Measurements from ENCODE around the gene TRAK1.

TRAK1 gene

DNA sequence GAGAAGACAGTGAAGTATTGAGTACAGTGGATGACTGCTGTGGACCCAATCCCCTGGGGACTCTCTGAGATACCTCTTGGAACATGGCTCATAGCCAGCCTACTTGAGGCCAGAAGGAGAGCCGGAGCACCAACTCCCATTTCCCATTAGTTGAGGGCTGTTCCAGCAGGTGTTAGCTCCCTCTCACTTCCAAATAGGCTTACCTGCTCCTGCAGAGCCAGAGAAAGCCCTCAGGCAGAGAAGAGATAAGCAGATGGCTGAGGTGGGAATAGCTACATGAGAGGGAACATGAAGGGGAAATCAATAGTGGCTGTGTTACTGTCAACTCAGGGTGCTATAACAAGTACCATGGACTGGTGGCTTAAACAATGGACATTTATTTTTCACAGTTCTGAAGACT lies 179.4 kb downstream of the TRAK1 start:
- H3K9ac ChIP-seq (ENCODE audit: low read length), result no peak overlapping the region
- no peaks in the 10 kb centered on the region for H4K20me1 ChIP-seq (ENCODE audit: insufficient read depth, low read length)
- no peak overlapping the region for H3K27ac ChIP-seq (ENCODE audit: low read length)
- no peak overlapping the region for H3K4me3 ChIP-seq (ENCODE audit: low read length)
- peaks cover 25% of the 10 kb centered on the region for H3K27me3 ChIP-seq (ENCODE audit: low read depth, low read length)
- no peaks in the 10 kb centered on the region for H3K79me2 ChIP-seq (ENCODE audit: low read length)
- no peak for TF ChIP-seq EZH2phosphoT487 (IDR thresholded peaks at IDR 0.05; ENCODE audit: low read depth)
- TF ChIP-seq, protein P1, sequence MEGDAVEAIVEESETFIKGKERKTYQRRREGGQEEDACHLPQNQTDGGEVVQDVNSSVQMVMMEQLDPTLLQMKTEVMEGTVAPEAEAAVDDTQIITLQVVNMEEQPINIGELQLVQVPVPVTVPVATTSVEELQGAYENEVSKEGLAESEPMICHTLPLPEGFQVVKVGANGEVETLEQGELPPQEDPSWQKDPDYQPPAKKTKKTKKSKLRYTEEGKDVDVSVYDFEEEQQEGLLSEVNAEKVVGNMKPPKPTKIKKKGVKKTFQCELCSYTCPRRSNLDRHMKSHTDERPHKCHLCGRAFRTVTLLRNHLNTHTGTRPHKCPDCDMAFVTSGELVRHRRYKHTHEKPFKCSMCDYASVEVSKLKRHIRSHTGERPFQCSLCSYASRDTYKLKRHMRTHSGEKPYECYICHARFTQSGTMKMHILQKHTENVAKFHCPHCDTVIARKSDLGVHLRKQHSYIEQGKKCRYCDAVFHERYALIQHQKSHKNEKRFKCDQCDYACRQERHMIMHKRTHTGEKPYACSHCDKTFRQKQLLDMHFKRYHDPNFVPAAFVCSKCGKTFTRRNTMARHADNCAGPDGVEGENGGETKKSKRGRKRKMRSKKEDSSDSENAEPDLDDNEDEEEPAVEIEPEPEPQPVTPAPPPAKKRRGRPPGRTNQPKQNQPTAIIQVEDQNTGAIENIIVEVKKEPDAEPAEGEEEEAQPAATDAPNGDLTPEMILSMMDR (IDR thresholded peaks at IDR 0.05; ENCODE audit: low read depth, low read length), result no peak
- no peaks in the 10 kb centered on the region for H3K9me3 ChIP-seq (ENCODE audit: insufficient read depth, low read length)
- H2AFZ ChIP-seq (ENCODE audit: low read depth, low read length), result no peak overlapping the region
- no peaks in the 10 kb centered on the region for H3K36me3 ChIP-seq (replicated peaks; ENCODE audit: low read depth, low read length)
- H3K4me2 ChIP-seq (ENCODE audit: low read length), result no peak overlapping the region
- H3K4me1 ChIP-seq (ENCODE audit: low read length), result peaks cover 7% of the 10 kb centered on the region

DNA sequence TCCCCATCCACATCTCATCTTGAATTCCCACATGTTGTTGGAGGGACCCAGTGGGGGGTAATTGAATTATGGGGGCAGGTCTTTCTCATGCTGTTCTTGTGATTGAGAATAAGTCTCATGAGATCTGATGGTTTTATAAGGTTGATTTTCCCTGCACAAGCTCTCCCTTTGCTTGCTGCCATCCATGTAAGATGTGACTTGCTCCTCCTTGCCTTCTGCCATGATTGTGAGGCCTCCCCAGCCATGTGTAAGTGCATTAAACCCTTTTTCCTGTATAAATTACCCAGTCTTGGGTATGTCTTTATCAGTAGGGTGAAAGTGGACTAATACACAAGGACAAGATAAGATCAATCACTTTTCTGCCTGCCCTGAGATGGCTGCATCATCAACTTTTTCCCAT lies 180.6 kb downstream of the TRAK1 start:
- Histone ChIP-seq H3K9ac (ENCODE audit: low read length) (no peak overlapping the region), H4K20me1 (ENCODE audit: insufficient read depth, low read length) (no peaks in the 10 kb centered on the region), H3K27ac (ENCODE audit: low read length) (no peak overlapping the region), H3K4me1 (ENCODE audit: low read length) (peaks cover 7% of the 10 kb centered on the region), H3K27me3 (ENCODE audit: low read depth, low read length) (peaks cover 25% of the 10 kb centered on the region), H2AFZ (ENCODE audit: low read depth, low read length) (no peak overlapping the region), H3K36me3 (replicated peaks; ENCODE audit: low read depth, low read length) (no peaks in the 10 kb centered on the region), H3K79me2 (ENCODE audit: low read length) (no peaks in the 10 kb centered on the region), H3K4me2 (ENCODE audit: low read length) (no peak overlapping the region), H3K4me3 (ENCODE audit: low read length) (no peak overlapping the region), H3K9me3 (ENCODE audit: insufficient read depth, low read length) (no peaks in the 10 kb centered on the region)
- no peak for TF ChIP-seq EZH2phosphoT487 (IDR thresholded peaks at IDR 0.05; ENCODE audit: low read depth)
- TF ChIP-seq, protein P1 (IDR thresholded peaks at IDR 0.05; ENCODE audit: low read depth, low read length), result no peak

DNA sequence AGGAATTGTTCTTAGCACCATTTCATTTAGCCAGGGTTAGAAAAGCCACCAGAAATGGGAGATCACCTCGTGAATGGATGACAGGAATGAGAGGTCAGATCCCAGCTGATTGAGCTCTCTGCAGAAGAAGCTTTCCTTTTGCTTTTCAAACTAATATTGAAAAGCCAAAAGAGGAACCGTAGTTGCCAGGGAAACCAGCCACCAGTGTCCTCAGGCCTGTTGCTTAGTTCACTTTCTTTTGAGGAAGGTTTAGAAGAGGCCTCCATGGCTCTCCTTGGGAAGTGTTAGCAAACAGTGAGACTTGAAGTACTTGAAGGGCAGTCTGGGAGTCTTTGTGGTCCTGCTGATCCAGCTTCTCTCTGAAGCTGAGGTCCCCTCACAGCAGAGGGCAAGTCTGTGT lies 182.2 kb downstream of the TRAK1 start:
- H2AFZ ChIP-seq (ENCODE audit: low read depth, low read length), result no peak overlapping the region
- H4K20me1 ChIP-seq (ENCODE audit: insufficient read depth, low read length), result no peaks in the 10 kb centered on the region
- peaks cover 22% of the 10 kb centered on the region for H3K27me3 ChIP-seq (ENCODE audit: low read depth, low read length)

DNA sequence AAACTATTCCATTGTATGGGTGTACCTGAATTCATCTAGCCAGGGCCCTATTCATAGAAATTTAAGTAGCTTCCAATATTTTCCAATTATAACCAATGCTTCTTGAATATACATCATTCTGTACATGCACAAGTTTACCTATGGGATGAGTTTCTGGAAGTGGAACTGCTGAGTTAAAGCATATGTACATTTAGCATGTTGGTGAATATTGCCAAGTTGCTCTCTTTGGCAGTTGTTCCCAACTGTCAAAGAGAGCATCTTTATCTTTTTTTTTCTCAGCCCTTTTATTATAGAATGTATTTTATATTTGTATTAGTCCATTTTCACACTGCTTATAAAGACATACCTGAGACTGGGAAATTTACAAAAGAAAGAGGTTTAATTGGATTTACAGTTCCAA lies 183.1 kb downstream of the TRAK1 start:
- no peak for TF ChIP-seq EZH2phosphoT487 (IDR thresholded peaks at IDR 0.05; ENCODE audit: low read depth)
- TF ChIP-seq, protein P1 (IDR thresholded peaks at IDR 0.05; ENCODE audit: low read depth, low read length), result no peak
- Histone ChIP-seq H3K9ac (ENCODE audit: low read length) (no peak overlapping the region), H4K20me1 (ENCODE audit: insufficient read depth, low read length) (no peaks in the 10 kb centered on the region), H3K27me3 (ENCODE audit: low read depth, low read length) (peaks cover 13% of the 10 kb centered on the region), H3K79me2 (ENCODE audit: low read length) (no peaks in the 10 kb centered on the region), H3K9me3 (ENCODE audit: insufficient read depth, low read length) (no peaks in the 10 kb centered on the region), H3K36me3 (replicated peaks; ENCODE audit: low read depth, low read length) (no peaks in the 10 kb centered on the region), H3K27ac (ENCODE audit: low read length) (no peak overlapping the region), H3K4me1 (ENCODE audit: low read length) (peaks cover 7% of the 10 kb centered on the region), H3K4me3 (ENCODE audit: low read length) (no peak overlapping the region), H2AFZ (ENCODE audit: low read depth, low read length) (no peak overlapping the region), H3K4me2 (ENCODE audit: low read length) (no peak overlapping the region)

More for the DNA sequence above, 182.2 kb downstream of the TRAK1 start:
- Histone ChIP-seq H3K9me3 (ENCODE audit: insufficient read depth, low read length) (no peaks in the 10 kb centered on the region), H3K79me2 (ENCODE audit: low read length) (no peaks in the 10 kb centered on the region), H3K36me3 (replicated peaks; ENCODE audit: low read depth, low read length) (no peaks in the 10 kb centered on the region), H3K4me1 (ENCODE audit: low read length) (peaks cover 7% of the 10 kb centered on the region), H3K27ac (ENCODE audit: low read length) (no peak overlapping the region), H3K4me2 (ENCODE audit: low read length) (no peak overlapping the region; the same call in 1 of the 2 replicates), H3K4me3 (ENCODE audit: low read length) (no peak overlapping the region), H3K9ac (ENCODE audit: low read length) (no peak overlapping the region)
- TF ChIP-seq, protein P1 (IDR thresholded peaks at IDR 0.05; ENCODE audit: low read depth, low read length), result no peak
- TF ChIP-seq EZH2phosphoT487 (IDR thresholded peaks at IDR 0.05; ENCODE audit: low read depth), result no peak

All from OCI-LY3 (cell line).